NCI-H2107 treated with DMSO at 0.1 percent for 48 hours (cell line): ENCODE measurements around the gene ELOVL1.
A peak's percentile ranks its signal among the peaks of the same experiment; 100 is the strongest.

Experiments
- DNase-seq: peaks from one replicate; lab custom pipeline; 2025; ENCODE audit not compliant: unreplicated experiment; lab: John Stamatoyannopoulos, UW

The ELOVL1 gene

GRCh38 chr1:43358121-43358745 is 9.6 kb downstream of the ELOVL1 start:
- DNase-seq, result peak; percentile 51

- DNase-seq, result no peak
Measured at GRCh38 chr1:43357251-43357650, 10.6 kb downstream of the ELOVL1 start.

DNA sequence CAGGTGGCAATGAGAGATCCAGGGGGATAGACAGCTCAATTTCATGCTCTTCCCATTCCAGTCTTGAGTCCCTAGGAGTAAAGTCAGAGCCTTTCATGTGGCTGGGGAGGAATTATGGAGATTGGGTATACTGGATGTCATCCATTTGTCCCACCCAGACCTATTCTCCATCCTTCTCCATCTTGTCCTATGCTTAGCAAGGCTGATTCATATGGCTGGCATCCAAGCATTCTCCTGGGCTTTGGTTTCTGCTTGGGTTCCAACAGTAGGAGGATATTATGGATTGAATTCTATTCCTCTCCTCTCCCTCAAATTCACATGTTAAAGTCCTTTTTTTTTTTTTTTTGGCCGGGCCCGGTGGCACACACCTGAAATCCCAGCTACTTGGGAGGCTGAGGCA is 12.9 kb downstream of the ELOVL1 start:
- DNase-seq, result no peak

- no peak for DNase-seq
Measured at GRCh38 chr1:43354471-43354870, 13.3 kb downstream of the ELOVL1 start.

GRCh38 chr1:43352881-43353280 is 14.9 kb downstream of the ELOVL1 start:
- no peak for DNase-seq

DNA sequence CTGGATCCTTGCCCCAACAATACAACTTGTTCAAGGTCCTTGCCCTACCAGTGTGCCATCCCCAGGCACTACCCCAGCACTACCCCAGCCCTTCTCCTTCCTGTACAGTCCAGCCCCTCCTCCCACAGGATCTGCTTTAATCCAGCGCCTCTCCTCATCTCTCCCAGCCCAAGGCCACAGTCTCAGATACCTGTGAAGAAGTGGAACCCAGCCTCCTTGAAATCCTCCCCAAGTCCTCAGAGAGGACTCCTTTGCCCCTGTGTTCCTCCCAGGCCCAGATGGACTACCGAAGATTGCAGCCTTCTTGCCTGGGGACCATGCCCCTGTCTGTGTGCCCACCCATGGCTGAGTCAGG is 15.5 kb downstream of the ELOVL1 start:
- no peak for DNase-seq

- DNase-seq, result no peak
Measured at GRCh38 chr1:43351421-43352350, 16.1 kb downstream of the ELOVL1 start.

DNA sequence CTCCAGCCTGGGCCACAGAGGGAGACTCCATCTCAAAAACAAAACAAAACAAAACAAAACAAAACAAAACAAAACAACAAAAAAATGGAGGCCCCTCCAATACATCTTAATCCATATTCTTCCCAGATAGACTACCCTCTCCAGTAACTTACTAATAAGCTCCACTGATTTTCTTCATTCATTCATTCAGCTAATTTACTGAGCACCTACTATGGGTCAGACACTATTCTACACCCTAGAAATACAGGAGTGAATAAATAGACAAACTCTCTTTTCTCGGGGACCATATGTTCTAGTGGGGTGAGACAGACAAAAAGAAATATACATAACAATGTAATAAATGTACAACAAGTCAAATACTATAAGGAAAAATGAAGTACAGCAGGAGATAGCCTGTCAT is 16.8 kb downstream of the ELOVL1 start:
- no peak for DNase-seq

- no peak for DNase-seq
Measured at GRCh38 chr1:43349594-43350306, 18.1 kb downstream of the ELOVL1 start.

DNA sequence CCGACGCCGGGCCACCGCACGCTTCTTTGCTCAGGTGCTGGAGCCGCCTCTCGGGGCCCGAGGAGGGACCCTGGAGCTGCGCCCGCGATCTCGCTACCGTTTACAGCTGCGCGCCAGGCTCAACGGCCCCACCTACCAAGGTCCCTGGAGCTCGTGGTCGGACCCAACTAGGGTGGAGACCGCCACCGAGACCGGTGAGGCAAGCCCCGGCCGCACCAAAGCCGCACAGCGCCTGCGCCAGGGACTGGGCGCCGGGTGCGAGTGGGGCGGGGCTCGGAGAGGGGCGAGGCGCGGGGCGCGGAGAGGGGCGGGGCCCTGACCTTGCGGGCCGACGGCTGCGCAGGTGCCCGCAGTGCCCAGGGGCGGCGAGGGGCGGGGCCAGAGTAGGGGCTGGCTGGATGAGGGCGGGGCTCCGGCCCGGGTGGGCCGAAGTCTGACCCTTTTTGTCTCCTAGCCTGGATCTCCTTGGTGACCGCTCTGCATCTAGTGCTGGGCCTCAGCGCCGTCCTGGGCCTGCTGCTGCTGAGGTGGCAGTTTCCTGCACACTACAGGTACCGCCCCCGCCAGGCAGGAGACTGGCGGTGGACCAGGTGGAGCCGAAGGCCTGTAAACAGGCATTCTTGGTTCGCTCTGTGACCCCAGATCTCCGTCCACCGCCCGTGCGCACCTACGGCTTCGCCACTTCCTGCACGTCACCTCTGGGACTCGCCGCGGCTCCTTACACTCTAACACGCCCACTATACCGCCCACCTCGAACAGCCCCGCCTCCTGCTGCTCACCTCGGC is 18.8 kb downstream of the ELOVL1 start:
- peak; percentile 71 for DNase-seq

- peak; percentile 36 for DNase-seq
Measured at GRCh38 chr1:43348343-43348808, 19.4 kb downstream of the ELOVL1 start.

GRCh38 chr1:43346636-43347035 is 21.2 kb downstream of the ELOVL1 start:
- DNase-seq, result no peak

- no peak for DNase-seq
Measured at GRCh38 chr1:43345120-43345519, 22.7 kb downstream of the ELOVL1 start.

DNA sequence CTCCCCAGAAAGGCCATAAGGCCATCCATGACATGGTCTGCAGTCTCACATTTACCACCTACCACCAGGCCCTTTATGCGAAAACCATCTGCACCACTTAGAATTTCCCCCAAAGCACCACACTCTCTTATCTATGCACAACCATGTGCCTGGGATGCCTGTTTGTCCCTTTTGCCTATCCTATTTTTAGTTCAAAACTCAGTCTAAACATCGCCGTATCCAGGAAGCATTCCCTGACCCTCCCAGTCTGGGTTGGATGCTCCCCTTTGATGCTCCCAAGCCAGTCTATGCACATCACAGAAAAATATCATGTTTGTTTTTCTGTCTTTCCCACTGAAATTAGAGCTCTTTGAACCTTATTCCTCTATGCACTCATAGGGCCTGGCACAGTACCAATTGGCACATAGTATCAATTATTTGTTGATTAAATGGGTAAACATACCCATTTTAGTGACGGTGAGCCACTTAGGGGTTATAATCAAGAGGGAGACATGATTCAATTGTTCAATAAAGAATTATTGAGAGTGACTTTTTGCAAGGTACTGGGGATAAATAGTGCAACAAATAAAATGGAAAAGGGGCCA is 23.5 kb downstream of the ELOVL1 start:
- no peak for DNase-seq

DNA sequence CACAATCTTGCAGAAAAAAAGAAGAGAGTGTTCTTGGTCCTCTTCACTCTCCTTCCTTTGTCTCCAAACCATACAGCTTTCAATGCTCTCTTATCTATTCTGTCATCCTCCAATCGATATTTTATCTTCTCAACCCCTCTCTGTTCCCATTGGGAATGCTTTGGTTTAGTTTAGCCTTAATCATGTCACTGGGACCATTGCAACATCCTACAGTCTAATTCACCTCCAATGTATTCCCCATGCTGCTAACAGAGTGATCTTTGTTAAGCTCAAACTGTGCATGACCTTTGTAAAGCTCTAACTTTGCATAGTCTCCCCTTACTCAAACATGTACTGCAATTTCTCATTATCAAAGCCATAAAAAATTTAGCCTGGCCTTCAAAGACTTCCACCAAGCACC is 27.3 kb downstream of the ELOVL1 start:
- no peak for DNase-seq

GRCh38 chr1:43339584-43340232 is 28.1 kb downstream of the ELOVL1 start:
- no peak for DNase-seq

- no peak for DNase-seq
Measured at GRCh38 chr1:43338001-43338400, 29.8 kb downstream of the ELOVL1 start.

GRCh38 chr1:43337588-43337987 is 30.2 kb downstream of the ELOVL1 start, which contains the start of gene MPL:
Gene MPL, plus strand, starts transcription at chr1:43337818. Its CDS starts 31 bp downstream, at chr1:43337849.
- DNase-seq, result no peak

DNA sequence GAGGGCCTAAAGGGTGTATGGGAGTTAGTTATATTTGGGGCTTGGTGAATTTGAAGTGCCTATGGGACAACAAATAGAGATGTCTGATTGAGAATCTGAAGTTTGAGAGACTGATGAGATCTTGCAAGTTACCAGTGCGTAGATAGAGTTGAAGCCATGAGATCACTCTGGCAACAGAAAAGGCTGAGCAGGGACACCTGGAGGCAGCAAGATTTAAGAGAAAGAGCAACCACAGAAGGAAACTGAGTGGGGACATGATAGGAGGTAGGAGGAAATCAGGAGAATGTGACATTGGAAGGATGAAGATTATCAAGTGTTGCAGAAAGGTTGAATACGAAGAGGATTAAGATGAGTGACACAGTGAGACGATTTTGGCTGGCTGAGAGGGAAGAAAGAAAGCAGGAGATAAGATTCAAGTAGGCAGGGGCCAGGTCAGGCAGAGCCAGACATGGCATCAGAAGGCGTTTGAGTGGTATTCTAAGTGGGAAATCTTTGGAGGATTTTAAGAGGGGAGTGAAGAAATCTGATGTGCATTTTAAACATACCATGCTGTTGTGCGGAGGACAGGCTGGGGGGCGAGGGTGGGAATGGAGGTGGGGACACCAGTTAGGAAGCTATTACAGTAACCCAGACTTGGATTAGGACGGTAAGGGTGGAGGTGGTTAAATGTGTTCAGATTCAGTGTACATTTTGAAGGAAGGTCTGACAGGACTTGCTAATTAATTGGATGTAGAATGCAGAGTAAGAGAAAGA is 33.2 kb downstream of the ELOVL1 start:
- DNase-seq, result no peak
